KOPT-K1 (cell line): ENCODE results near the gene TAAR6.
"Not testable (repeated sequence)": the region's sequence is repeated elsewhere in the genome, so short reads cannot be mapped to it uniquely, and the experiment has no call there.

Experiments
- H3K27ac ChIP-seq: fragments of 200-600 bp; sonication (generic); 2 replicates; pipeline ENCODE4 v1.5.1; 2016; ENCODE audit warnings: antibody characterized with exemption, mild to moderate bottlenecking, low read depth, low read length; ENCODE audit not compliant: poor library complexity, severe bottlenecking
- H3K36me3 ChIP-seq: fragments of 200-600 bp; sonication (generic); 2 replicates; pipeline ENCODE4 v1.5.1; 2017; ENCODE audit warnings: antibody characterized with exemption, mild to moderate bottlenecking, low read length, moderate library complexity; ENCODE audit not compliant: insufficient read depth
- H3K9me3 ChIP-seq: fragments of 200-600 bp; sonication (generic); 2 replicates; pipeline ENCODE4 v1.5.1; 2017; ENCODE audit warnings: antibody characterized with exemption, low read length, mild to moderate bottlenecking; ENCODE audit not compliant: insufficient read depth, poor library complexity, severe bottlenecking

The TAAR6 gene, protein sequence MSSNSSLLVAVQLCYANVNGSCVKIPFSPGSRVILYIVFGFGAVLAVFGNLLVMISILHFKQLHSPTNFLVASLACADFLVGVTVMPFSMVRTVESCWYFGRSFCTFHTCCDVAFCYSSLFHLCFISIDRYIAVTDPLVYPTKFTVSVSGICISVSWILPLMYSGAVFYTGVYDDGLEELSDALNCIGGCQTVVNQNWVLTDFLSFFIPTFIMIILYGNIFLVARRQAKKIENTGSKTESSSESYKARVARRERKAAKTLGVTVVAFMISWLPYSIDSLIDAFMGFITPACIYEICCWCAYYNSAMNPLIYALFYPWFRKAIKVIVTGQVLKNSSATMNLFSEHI

GRCh38 chr6:132570221-132570777 is at the start of gene TAAR6:
Gene TAAR6 (plus strand): TSS chr6:132570322. CDS start chr6:132570322, 0 bp downstream.
- no peak within 1 kb of the TSS for H3K27ac ChIP-seq
- no peaks in the 10 kb centered on the region for H3K36me3 ChIP-seq
- no peaks in the 10 kb centered on the region for H3K9me3 ChIP-seq

- Histone ChIP-seq H3K36me3 (no peaks in the 10 kb centered on the region), H3K27ac (no peak overlapping the region), H3K9me3 (no peaks in the 10 kb centered on the region)
Observed at GRCh38 chr6:132520953-132521352, 49.2 kb upstream of the TAAR6 start.

GRCh38 chr6:132524646-132525045 is 45.5 kb upstream of the TAAR6 start:
- Histone ChIP-seq H3K9me3 (no peaks in the 10 kb centered on the region), H3K36me3 (no peaks in the 10 kb centered on the region), H3K27ac (no peak overlapping the region)

DNA sequence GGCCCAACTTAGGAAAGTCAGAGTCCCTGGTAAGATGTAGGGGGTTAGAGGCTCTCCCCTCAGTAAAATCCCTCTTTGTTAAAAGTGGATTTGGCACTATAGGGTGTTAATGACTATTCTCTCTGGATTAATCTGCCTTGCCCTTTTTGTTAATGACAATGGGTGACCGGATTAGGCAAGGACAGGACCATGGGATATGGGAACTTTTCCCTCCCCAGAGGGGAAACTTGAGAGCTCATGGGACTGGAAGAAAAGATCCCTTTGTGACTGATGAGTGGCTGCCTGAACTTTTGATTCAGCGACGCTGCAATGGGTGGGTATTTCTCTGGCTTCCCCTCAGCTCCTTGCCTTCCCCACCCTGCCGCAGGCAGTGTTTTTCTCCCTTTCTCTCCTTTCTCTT is 44.3 kb upstream of the TAAR6 start:
- no peaks in the 10 kb centered on the region for H3K9me3 ChIP-seq
- no peak overlapping the region for H3K27ac ChIP-seq
- no peaks in the 10 kb centered on the region for H3K36me3 ChIP-seq

- Histone ChIP-seq H3K36me3 (no peaks in the 10 kb centered on the region), H3K27ac (no peak overlapping the region), H3K9me3 (no peaks in the 10 kb centered on the region)
Observed at GRCh38 chr6:132526461-132526860, 43.7 kb upstream of the TAAR6 start.

DNA sequence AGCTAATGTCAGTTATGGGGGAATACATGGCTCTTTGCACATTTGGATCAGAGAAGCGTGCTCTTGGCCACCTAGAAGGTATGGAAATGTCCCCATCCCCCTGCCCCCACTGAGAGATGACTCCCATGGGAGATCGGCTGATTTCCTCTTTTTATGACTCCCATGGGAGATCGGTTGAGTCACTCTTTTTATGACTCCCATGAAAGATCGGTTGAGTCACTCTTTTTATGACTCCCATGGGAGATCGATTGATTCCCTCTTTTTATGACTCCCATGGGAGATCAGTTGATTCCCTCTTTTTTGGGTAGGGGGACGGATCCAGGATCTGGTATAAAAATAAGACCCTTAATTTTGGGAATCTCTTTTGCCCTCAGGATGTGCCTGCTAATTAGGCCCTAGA is 42.3 kb upstream of the TAAR6 start:
- H3K9me3 ChIP-seq: no peaks in the 10 kb centered on the region
- H3K36me3 ChIP-seq: no peaks in the 10 kb centered on the region
- H3K27ac ChIP-seq: no peak overlapping the region

DNA sequence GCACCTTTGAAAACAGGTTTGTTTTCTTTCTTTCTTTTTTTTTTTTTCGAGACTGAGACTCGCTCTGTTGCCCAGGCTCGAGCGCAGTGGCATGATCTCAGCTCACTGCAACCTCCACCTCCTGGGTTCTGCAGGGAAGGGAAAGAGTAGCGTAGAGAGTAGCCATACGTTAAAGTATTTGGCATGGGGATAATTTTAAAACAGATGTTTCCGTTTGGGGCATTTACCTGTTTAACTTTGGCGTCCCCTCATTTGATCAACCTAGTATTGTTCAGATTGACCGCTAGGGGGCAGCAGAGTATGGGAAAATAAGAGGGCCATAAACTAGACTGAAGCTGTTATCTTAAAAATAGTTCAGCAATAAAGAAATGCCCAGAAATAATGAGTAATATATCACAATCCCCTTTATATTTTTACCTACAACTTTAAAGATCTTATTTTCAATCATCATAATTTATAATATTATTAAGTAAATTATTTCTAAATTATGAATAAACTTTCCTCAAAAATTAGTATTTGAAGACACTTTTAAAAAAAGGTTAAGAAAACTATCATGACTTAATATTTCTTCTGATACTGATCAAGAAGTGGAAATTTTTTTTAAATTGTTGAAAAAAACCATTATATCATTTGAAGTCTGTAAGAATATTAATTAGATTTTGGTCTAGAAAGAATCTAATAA is 39.7 kb upstream of the TAAR6 start:
- no peaks in the 10 kb centered on the region for H3K36me3 ChIP-seq
- H3K9me3 ChIP-seq: peaks cover 6% of the 10 kb centered on the region
- H3K27ac ChIP-seq: no peak overlapping the region

GRCh38 chr6:132534546-132534945 is 35.6 kb upstream of the TAAR6 start:
- H3K9me3 ChIP-seq, H3K36me3 ChIP-seq, H3K27ac ChIP-seq: not testable (repeated sequence)

DNA sequence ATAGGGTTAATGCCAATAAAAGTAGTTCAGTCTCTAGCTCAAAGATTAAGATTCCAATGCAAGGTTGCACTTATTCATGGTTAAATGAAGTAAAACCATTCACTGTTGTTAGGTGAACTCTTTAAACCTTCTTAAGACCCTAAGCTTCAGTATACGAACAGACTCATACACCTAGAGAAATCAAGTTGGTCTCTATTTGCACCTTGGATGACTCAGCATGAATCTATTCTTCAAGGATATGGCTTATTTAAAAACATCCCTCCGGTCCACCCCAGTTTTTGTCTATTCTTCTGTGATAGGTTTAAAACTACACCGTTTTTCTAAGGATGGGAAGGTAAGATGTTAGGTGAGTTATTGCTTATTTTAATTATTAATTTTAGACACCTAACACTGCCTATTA is 33.0 kb upstream of the TAAR6 start:
- peaks cover 6% of the 10 kb centered on the region for H3K9me3 ChIP-seq
- H3K27ac ChIP-seq: no peak overlapping the region
- no peaks in the 10 kb centered on the region for H3K36me3 ChIP-seq

- no peak within 1 kb of the TSS for H3K27ac ChIP-seq
- H3K9me3 ChIP-seq: peaks cover 6% of the 10 kb centered on the region
- no peaks in the 10 kb centered on the region for H3K36me3 ChIP-seq
Observed at GRCh38 chr6:132537977-132538376, 32.1 kb upstream of the TAAR6 start, which contains the start of gene TAAR9. Gene TAAR9 (plus strand): TSS chr6:132538277. CDS start chr6:132538290, 13 bp downstream.

GRCh38 chr6:132544826-132545225 is 25.3 kb upstream of the TAAR6 start:
- Histone ChIP-seq H3K27ac (no peak overlapping the region), H3K9me3 (no peaks in the 10 kb centered on the region), H3K36me3 (no peaks in the 10 kb centered on the region)

DNA sequence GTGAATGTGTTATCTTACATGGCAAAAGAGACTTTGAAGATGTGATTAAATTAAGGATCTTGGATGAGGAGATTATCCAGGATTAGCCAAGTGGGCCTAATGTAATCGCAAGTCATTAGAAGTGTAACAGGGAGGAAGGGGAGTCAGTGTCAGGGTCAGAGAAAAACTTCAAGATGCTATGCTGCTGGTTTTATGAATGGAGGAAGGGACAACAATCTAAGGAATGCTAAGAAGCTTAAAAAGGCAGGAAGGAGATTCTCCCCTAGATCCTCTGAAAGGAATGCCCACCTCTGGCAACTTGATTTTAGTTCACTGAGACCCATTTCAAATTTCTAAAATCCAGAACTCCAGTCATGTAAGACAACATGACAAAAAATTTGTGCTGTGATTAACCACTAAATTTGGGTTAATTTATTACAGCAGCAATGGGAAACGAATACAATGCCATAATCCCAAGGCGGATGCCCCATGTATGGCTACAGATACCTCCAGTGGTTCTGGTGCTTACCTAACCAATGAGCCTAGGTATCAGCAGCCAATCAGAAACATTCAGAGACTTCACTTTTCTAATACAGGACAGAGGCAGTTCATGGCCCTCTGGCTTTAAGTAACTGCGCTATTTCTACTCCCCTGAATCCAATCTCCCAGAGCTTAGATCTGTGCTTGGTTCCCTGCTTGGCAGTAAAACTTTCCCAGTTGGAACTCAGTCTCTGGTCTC is 21.2 kb upstream of the TAAR6 start:
- Histone ChIP-seq H3K9me3 (no peaks in the 10 kb centered on the region), H3K27ac (no peak overlapping the region), H3K36me3 (no peaks in the 10 kb centered on the region)

GRCh38 chr6:132551214-132551613 is 18.9 kb upstream of the TAAR6 start:
- Histone ChIP-seq H3K9me3 (no peaks in the 10 kb centered on the region), H3K27ac (no peak overlapping the region), H3K36me3 (no peaks in the 10 kb centered on the region)

- Histone ChIP-seq H3K27ac (no peak within 1 kb of the TSS), H3K36me3 (no peaks in the 10 kb centered on the region), H3K9me3 (no peaks in the 10 kb centered on the region)
Observed at GRCh38 chr6:132552372-132552771, 17.8 kb upstream of the TAAR6 start, which contains the start of gene TAAR8. Gene TAAR8 (plus strand): TSS chr6:132552672. CDS start chr6:132552693, 21 bp downstream.

DNA sequence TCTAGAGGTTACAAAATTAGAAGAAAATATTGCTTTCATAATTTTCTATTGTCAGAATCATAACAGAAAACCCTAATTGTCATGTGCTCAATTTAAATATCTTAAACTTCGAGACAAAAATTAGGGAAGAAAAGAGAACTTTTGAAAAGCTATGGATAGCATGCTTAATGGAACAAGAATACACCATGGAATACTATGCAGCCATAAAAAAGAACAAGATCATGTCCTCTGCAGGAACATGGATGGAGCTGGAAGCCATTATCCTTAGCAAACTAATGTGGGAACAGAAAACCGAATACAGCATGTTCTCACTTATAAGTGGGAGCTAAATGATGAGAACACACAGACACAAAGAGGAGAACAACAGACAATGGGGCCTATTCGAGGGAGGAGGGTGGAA is 10.0 kb upstream of the TAAR6 start:
- H3K9me3 ChIP-seq, H3K27ac ChIP-seq, H3K36me3 ChIP-seq: not testable (repeated sequence)
